Sciatic nerve (tissue), 2 donors: ENCODE measurements around the gene XK. TPM values are rescaled to one million over a fixed set of nuclear protein-coding genes. Genes with fewer than 3 reads are reported as not detected.
"Not testable (repeated sequence)": the region's sequence is repeated elsewhere in the genome, so short reads cannot be mapped to it uniquely, and the experiment has no call there.

Experiments
- ATAC-seq: fragments of 200-7000 bp; cut with Tn5 transposase; one replicate; pipeline ENCODE4 v1.9.1; 2020; ENCODE audit warnings: mild to moderate bottlenecking, moderate library complexity
- DNase-seq: peaks from one replicate; pipeline ENCODE4 v3.0.0-alpha.2; 2020; ENCODE audit warnings: low spot score
- intact Hi-C: fragments of 100-400 bp; cut with DNase I; formaldehyde crosslinking; loops from one replicate; pipeline ENCODE4 v1.14.2; 2022
- total RNA-seq: library from RNA; stranded (reverse); fragmentation: NEBNext Ultra II Directional; extraction: Animal tissue kit (Norgen Biotek cat#: 25700); gene quantifications from one replicate; pipeline ENCODE4 v1.2.1, GENCODE V29; 2021
- donor health status: DM: no; HTN: no; CAD: no.
- donor health status: DM: no; HTN: no; CAD: no.

The XK gene
- total RNA-seq, 1 donor from 2014 or later: 1.7 TPM

DNA sequence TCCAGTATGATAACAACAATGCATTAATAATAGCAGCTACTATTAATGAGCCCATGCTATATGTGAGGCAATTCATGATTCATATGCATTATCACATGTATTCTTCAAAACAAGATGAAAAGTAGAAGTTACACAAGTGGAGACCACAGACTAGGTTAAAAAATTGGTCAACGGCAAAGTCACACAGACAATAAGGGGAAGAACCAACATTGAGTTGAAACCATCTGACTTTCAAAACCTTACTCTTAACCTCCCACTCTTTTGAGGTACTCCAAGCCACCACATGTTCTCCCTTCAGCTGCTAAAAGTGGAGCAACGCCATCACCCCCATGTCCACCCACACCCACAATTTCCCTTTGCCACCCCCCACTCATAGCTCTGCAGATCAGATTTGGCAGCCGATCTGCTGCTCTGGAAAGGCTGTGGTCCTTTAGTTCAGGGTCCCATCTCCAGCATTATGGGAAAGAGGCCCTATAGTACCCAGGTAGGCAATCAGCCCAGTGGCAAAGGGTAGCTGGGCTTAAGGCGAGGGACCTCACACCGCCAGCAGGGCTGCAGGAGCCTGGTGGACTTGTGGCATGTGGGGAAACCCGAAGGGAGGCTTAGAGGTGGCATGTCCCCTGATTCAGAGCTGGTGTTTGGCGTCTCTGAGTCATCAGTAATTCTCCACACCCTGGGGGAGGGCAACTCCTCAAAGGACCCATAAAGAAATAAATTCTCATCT, 60.8 kb downstream of the XK start:
- peak; percentile 13 for ATAC-seq
- intact Hi-C loops: no loop called here
- DNase-seq: no peak

DNA sequence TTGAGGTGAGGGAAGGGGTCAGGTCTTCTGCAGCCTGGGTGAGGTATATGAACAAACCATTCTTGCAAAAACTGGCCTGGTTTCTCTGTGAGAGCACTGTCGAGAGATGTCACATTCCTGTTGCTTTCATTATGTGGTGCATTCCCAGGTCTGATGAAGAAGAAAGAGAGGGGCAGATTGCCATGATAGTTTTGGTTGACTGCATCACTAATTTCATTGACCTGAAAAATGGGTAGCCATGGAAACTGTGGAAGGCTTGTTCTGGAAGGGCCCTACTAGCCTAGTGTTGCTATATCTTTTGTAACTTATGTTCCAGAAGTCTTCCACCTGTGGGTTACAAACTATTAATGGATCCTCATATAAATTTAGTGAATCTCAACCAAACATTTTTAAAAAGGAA, 61.4 kb downstream of the XK start:
- ATAC-seq (no peak), DNase-seq (no peak)
- intact Hi-C loops: no loop called here

DNA sequence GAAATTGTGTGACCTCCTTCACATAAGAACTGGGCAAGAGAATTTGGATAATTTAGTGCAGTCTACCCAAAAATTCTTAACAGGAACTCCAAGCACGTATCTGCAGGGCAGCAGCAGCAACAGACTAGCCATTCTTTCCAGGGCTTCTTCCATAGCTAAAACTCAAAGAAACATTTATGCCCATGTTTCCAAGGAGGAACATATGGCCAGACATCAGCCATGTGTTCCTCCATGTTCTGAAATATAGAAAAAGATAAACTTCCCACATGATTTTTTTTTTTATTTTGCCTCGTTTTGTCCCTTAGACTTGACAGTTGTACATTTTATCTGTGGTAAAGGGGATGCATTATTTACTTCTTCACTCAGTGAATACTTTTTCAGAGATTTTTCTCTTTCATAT, 66.7 kb downstream of the XK start:
- ATAC-seq (no peak), DNase-seq (no peak)
- intact Hi-C loops: no loop called here

DNA sequence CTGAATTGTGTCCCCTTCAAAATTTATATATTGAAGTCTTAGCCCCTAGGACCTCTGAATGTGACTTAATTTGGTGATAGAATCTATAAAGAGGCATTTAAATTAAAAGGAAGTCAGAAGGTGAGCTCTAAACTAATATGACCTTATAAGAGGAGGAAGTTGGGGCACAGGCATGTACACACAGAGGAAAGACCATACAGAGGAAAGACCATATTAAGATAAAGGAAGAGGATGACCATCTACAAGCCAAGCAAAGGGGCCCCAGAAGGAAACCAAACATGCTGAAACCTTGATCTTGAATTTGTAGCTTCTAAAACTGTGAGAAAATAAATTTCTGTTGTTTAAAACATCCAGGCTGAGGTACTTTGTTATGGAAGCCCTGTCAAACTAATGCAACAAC, 67.3 kb downstream of the XK start:
- intact Hi-C loops: no loop called here

GRCh38 chrX:37753384-37753783, 67.8 kb downstream of the XK start:
- no peak for DNase-seq
- intact Hi-C loops: no loop called here
- no peak for ATAC-seq

More for the DNA sequence above, 67.3 kb downstream of the XK start:
- DNase-seq: no peak
- no peak for ATAC-seq

GRCh38 chrX:37754516-37754915, 68.9 kb downstream of the XK start:
- no peak for ATAC-seq
- intact Hi-C loops: no loop called here
- no peak for DNase-seq

GRCh38 chrX:37755025-37755424, 69.4 kb downstream of the XK start:
- ATAC-seq (peak; percentile 63), DNase-seq (no peak)
- intact Hi-C loops: no loop called here

GRCh38 chrX:37757082-37757481, 71.5 kb downstream of the XK start:
- ATAC-seq: no peak
- intact Hi-C loops: no loop called here

DNA sequence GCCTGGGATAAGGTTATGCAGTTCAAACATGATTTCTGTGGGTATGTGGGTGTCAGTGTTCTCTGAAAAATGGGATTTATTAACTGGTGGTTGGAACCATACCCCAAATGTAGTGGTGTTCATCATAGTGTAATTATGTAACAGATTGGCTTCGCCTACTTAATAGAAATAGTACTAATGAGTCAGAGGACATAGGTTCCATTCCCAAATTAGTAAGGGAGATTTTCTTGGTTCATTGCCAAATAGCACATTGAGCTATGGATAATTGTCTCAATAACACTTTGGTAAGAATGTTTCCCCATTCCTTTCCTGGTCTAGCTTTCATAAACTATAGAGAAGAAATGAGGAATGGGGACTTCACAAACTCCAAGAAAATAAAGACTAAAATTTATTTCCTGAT, 73.8 kb downstream of the XK start:
- DNase-seq (no peak), ATAC-seq (no peak)
- intact Hi-C loops: no loop called here

More at GRCh38 chrX:37757082-37757481, 71.5 kb downstream of the XK start:
- no peak for DNase-seq

DNA sequence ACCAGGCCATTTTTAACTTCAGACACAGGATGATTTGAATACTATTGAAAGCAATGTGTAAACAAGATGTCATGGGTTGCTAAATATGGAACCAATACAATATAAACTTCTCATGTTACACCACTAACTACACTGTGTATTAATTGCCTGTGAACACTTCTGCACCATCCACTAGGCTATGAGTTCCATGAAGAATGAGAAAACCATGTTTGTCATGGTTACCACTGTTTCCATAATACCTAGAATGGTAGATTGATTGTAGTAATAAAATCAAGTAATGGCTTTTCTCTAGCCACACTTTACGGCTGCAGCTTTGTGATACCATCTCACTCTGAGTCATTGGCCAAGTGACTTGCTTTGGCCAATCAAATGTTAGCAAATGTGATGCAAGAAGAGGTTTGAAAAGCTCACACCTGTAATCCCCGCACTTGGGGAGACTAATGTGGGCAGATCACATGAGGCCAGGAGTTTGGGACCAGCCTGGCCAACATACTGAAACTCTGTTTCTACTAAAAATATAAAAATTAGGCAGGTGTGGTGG, 74.4 kb downstream of the XK start:
- ATAC-seq: no peak
- intact Hi-C loops: no loop called here
- no peak for DNase-seq

GRCh38 chrX:37763400-37763799, 77.8 kb downstream of the XK start:
- DNase-seq: no peak
- no peak for ATAC-seq
- intact Hi-C loops: no loop called here

GRCh38 chrX:37765507-37765906, 79.9 kb downstream of the XK start:
- ATAC-seq (no peak), DNase-seq (no peak)
- intact Hi-C loops: no loop called here

GRCh38 chrX:37767430-37767829, 81.8 kb downstream of the XK start:
- DNase-seq: no peak
- intact Hi-C loops: no loop called here
- ATAC-seq: no peak

- intact Hi-C loops, DNase-seq, ATAC-seq: not testable (repeated sequence)
Observed at GRCh38 chrX:37768866-37769265, 83.3 kb downstream of the XK start.

DNA sequence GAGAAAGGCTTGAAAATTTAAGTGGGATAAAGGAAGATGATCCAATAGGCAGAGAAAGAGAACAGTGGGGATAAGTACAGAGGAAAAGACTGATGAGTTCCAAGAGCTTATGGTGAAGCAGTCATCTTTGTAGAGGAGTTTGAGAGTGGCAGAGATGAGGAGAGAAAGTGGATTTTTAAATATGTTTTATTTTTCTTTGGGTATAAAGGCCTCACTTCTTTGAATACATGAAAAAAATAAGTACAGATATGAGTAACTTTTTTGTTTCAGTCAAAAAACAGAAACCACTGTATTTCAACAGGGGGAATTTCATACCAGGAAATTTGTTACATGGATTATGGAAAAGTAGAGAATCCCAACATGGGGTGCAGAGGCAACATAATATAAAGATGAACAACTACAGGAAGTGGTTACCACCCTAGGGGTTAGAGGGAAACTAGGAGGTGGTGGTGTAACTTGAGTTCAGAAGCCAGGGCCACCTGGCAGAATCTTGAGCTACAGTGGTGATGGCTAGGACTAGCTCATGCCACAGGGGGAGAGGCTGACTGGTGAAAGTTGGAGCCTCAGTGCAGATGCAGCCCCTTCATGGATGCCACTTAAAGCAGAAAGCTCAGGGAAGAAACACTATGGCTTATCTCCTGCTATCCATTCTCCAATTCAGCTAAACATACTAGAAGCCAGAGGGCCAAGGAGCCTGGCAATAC, 90.8 kb downstream of the XK start:
- no peak for ATAC-seq
- intact Hi-C loops: no loop called here

DNA sequence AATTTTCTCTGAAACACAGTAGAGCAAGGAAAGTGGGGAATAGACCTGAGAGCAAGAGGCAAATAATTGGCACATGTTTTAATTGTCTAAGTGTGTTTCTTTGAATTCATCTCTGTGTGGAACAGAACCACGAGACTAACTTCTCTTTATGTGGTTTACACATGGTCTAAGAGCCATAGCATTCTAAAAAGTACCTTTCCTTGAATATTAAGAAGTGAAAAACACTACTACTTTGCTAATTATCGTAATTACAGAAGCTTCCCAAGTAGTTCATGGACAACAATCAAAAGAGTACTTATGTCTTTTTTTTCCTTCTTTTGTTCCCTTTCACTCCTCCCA, 91.4 kb downstream of the XK start:
- intact Hi-C loops: no loop called here

More for the DNA sequence above, 90.8 kb downstream of the XK start:
- DNase-seq: no peak

GRCh38 chrX:37779857-37780256, 94.3 kb downstream of the XK start, which contains the start of gene CYBB:
CYBB (plus strand) TSS chrX:37780059; CDS start chrX:37780078, 19 bp downstream.
- ATAC-seq (no peak), DNase-seq (no peak)
- intact Hi-C loops: no loop called here

More for the DNA sequence above, 91.4 kb downstream of the XK start:
- no peak for DNase-seq
- ATAC-seq: no peak

- DNase-seq (no peak), ATAC-seq (no peak)
- intact Hi-C loops: no loop called here
Observed at GRCh38 chrX:37781081-37781480, 95.5 kb downstream of the XK start.
